Caki2 (cell line): ENCODE results near the gene MAP3K20. TPM values are rescaled to one million over a fixed set of nuclear protein-coding genes. Genes with fewer than 3 reads are reported as not detected.
"Not testable (repeated sequence)": the region's sequence is repeated elsewhere in the genome, so short reads cannot be mapped to it uniquely, and the experiment has no call there.

Source experiments
- DNase-seq: peaks from one replicate; pipeline ENCODE4 v3.0.0-alpha.2; 2015; ENCODE audit warnings: low read depth
- in situ Hi-C: cut with HindIII; loops from 2 replicates; pipeline ENCODE4 v1.10.0; 2016; ENCODE audit warnings: low sequenced_read_pairs, low pct_unique_long_range_greater_than_20kb, mixed read lengths
- total RNA-seq: library from RNA; depleted of rRNA; stranded (reverse); fragments of >200 nt; shearing (Covaris generic); gene quantifications from 2 replicates; pipeline ENCODE4 v1.2.3, GENCODE V29; 2014; ENCODE audit warnings: low replicate concordance

The MAP3K20 gene
- total RNA-seq, 1 experiment from 2014 or later: 22.2 TPM

- no peak for DNase-seq
- in situ Hi-C loops: no loop called here
Observed at GRCh38 chr2:173232956-173233744, 157.5 kb downstream of the MAP3K20 start.

GRCh38 chr2:173235947-173236803 lies 160.5 kb downstream of the MAP3K20 start:
- in situ Hi-C loops: no loop called here
- no peak for DNase-seq

GRCh38 chr2:173238385-173238784 lies 162.7 kb downstream of the MAP3K20 start:
- in situ Hi-C loops: no loop called here
- no peak for DNase-seq

- in situ Hi-C loops: no loop called here
Observed at GRCh38 chr2:173238831-173239230, 163.2 kb downstream of the MAP3K20 start.

GRCh38 chr2:173239644-173240043 lies 164.0 kb downstream of the MAP3K20 start:
- in situ Hi-C loops: loop anchor here (10.0 kb wide), 1 partner anchor 235 kb away; no protein-coding TSS in a partner anchor
- DNase-seq: no peak

More at GRCh38 chr2:173238831-173239230, 163.2 kb downstream of the MAP3K20 start:
- no peak for DNase-seq

GRCh38 chr2:173240083-173240482 lies 164.4 kb downstream of the MAP3K20 start:
- no peak for DNase-seq
- in situ Hi-C loops: loop anchor here (10.0 kb wide), 1 partner anchor 235 kb away; no protein-coding TSS in a partner anchor

GRCh38 chr2:173241643-173242042 lies 166.0 kb downstream of the MAP3K20 start:
- in situ Hi-C loops: loop anchor here (10.0 kb wide), 1 partner anchor 237 kb away; no protein-coding TSS in a partner anchor
- DNase-seq: no peak

GRCh38 chr2:173247156-173247555 lies 171.5 kb downstream of the MAP3K20 start:
- in situ Hi-C loops: loop anchor here (10.0 kb wide), 1 partner anchor 242 kb away; no protein-coding TSS in a partner anchor

GRCh38 chr2:173248381-173248780 lies 172.7 kb downstream of the MAP3K20 start:
- in situ Hi-C loops: loop anchor here (10.0 kb wide), 1 partner anchor 244 kb away; no protein-coding TSS in a partner anchor

More at GRCh38 chr2:173247156-173247555, 171.5 kb downstream of the MAP3K20 start:
- no peak for DNase-seq

GRCh38 chr2:173249661-173250641 lies 174.3 kb downstream of the MAP3K20 start:
- DNase-seq: no peak
- in situ Hi-C loops: loop anchor here (10.0 kb wide), 1 partner anchor 245 kb away; no protein-coding TSS in a partner anchor

More at GRCh38 chr2:173248381-173248780, 172.7 kb downstream of the MAP3K20 start:
- DNase-seq: no peak

GRCh38 chr2:173251225-173251624 lies 175.6 kb downstream of the MAP3K20 start:
- in situ Hi-C loops: no loop called here
- no peak for DNase-seq

GRCh38 chr2:173252581-173252980 lies 176.9 kb downstream of the MAP3K20 start:
- no peak for DNase-seq
- in situ Hi-C loops: no loop called here

GRCh38 chr2:173254659-173255058 lies 179.0 kb downstream of the MAP3K20 start:
- peak; percentile 21 for DNase-seq
- in situ Hi-C loops: no loop called here

- DNase-seq: no peak
- in situ Hi-C loops: no loop called here
Observed at GRCh38 chr2:173258701-173259100, 183.1 kb downstream of the MAP3K20 start.

- in situ Hi-C loops, DNase-seq: not testable (repeated sequence)
Observed at GRCh38 chr2:173262356-173262755, 186.7 kb downstream of the MAP3K20 start.

- DNase-seq: no peak
- in situ Hi-C loops: no loop called here
Observed at GRCh38 chr2:173264151-173264550, 188.5 kb downstream of the MAP3K20 start.

GRCh38 chr2:173264603-173265366 lies 189.1 kb downstream of the MAP3K20 start:
- in situ Hi-C loops: no loop called here

More at GRCh38 chr2:173264603-173265366, 189.1 kb downstream of the MAP3K20 start:
- no peak for DNase-seq
